Endothelial cell (in vitro differentiated cells): ENCODE measurements around the gene ACOD1. TPM values are rescaled to one million over a fixed set of nuclear protein-coding genes. Genes with fewer than 3 reads are reported as not detected.
A peak's percentile ranks its signal among the peaks of the same experiment; 100 is the strongest.

Experiments used
- DNase-seq: peaks from one replicate; pipeline ENCODE4 v3.0.0; 2021; ENCODE audit warnings: low spot score
- H3K27ac Mint-ChIP-seq: one replicate; pipeline ENCODE4 v1.8.0; 2021; ENCODE audit warnings: mixed read lengths, inconsistent platforms; ENCODE audit not compliant: unreplicated experiment
- H3K27me3 Mint-ChIP-seq: one replicate; pipeline ENCODE4 v1.8.0; 2021; ENCODE audit warnings: mild to moderate bottlenecking, moderate library complexity, mixed read lengths, inconsistent platforms; ENCODE audit not compliant: unreplicated experiment
- H3K36me3 Mint-ChIP-seq: one replicate; pipeline ENCODE4 v1.8.0; 2021; ENCODE audit warnings: mild to moderate bottlenecking, low read depth, mixed read lengths, inconsistent platforms; ENCODE audit not compliant: unreplicated experiment
- H3K4me1 Mint-ChIP-seq: one replicate; pipeline ENCODE4 v1.8.0; 2021; ENCODE audit warnings: mild to moderate bottlenecking, mixed read lengths, inconsistent platforms; ENCODE audit not compliant: unreplicated experiment
- H3K4me3 Mint-ChIP-seq: one replicate; pipeline ENCODE4 v1.8.0; 2021; ENCODE audit warnings: mild to moderate bottlenecking, mixed read lengths, inconsistent platforms; ENCODE audit not compliant: unreplicated experiment
- H3K9me3 Mint-ChIP-seq: one replicate; pipeline ENCODE4 v1.8.0; 2021; ENCODE audit warnings: mixed read lengths, inconsistent platforms; ENCODE audit not compliant: unreplicated experiment
- CTCF ChIP-seq: fragments of 200-600 bp; sonication (generic); IDR thresholded peaks from one replicate; pipeline ENCODE4 v1.5.0; 2021; ENCODE audit warnings: antibody characterized with exemption; ENCODE audit not compliant: unreplicated experiment
- total RNA-seq: library from RNA; stranded (reverse); fragmentation: NEBNext Ultra II Directional; extraction: Animal tissue kit (Norgen Biotek cat#: 25700); gene quantifications from one replicate; pipeline ENCODE4 v1.2.1, GENCODE V29; 2021; ENCODE audit not compliant: unreplicated experiment

ACOD1 gene
- total RNA-seq, 1 donor from 2014 or later, result not detected

GRCh38 chr13:76976929-76977328 lies 28.6 kb downstream of the ACOD1 start:
- Mint-ChIP-seq H3K9me3 (no peaks in the 10 kb centered on the region), H3K4me1 (no peaks in the 10 kb centered on the region), H3K27ac (no peak overlapping the region), H3K36me3 (no peaks in the 10 kb centered on the region), H3K4me3 (no peak overlapping the region), H3K27me3 (peaks cover 5% of the 10 kb centered on the region)
- no peak for DNase-seq
- TF ChIP-seq CTCF, result no peak

GRCh38 chr13:76980075-76980718 lies 31.9 kb downstream of the ACOD1 start:
- no peak overlapping the region for H3K27ac Mint-ChIP-seq
- no peaks in the 10 kb centered on the region for H3K36me3 Mint-ChIP-seq
- peak; percentile 96 for TF ChIP-seq CTCF
- peak; percentile 95 for DNase-seq
- no peaks in the 10 kb centered on the region for H3K4me1 Mint-ChIP-seq
- H3K9me3 Mint-ChIP-seq, result no peaks in the 10 kb centered on the region
- peaks cover 3% of the 10 kb centered on the region for H3K27me3 Mint-ChIP-seq
- no peak overlapping the region for H3K4me3 Mint-ChIP-seq

- no peak for TF ChIP-seq CTCF
- no peak overlapping the region for H3K4me3 Mint-ChIP-seq
- peaks cover 2% of the 10 kb centered on the region for H3K27me3 Mint-ChIP-seq
- H3K36me3 Mint-ChIP-seq, result no peaks in the 10 kb centered on the region
- H3K9me3 Mint-ChIP-seq, result no peaks in the 10 kb centered on the region
- H3K4me1 Mint-ChIP-seq, result no peaks in the 10 kb centered on the region
- no peak overlapping the region for H3K27ac Mint-ChIP-seq
- DNase-seq, result no peak
Measured at GRCh38 chr13:76982061-76982460, 33.8 kb downstream of the ACOD1 start.

DNA sequence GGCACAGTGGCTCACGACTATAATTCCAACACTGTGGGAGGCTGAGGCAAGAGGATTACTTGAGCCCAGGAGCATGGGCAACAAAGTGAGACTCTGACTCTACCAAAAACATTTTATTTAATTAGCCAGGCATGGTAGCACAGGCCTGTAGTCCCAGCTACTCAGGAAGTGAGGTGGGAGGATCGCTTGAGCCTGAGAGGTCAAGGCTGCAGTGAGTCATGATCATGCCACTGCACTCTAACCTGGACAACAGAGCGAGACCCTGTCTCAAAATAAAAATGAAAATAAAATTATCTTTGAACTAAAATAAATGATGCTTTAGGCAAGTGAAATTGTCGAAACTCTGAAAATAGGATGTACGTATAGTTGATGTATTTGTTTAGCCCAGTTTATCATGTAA lies 35.4 kb downstream of the ACOD1 start:
- DNase-seq, result no peak
- Mint-ChIP-seq H3K4me1 (no peaks in the 10 kb centered on the region), H3K27ac (no peak overlapping the region), H3K4me3 (no peak overlapping the region), H3K36me3 (no peaks in the 10 kb centered on the region), H3K27me3 (peaks cover 2% of the 10 kb centered on the region), H3K9me3 (no peaks in the 10 kb centered on the region)
- TF ChIP-seq CTCF, result no peak

DNA sequence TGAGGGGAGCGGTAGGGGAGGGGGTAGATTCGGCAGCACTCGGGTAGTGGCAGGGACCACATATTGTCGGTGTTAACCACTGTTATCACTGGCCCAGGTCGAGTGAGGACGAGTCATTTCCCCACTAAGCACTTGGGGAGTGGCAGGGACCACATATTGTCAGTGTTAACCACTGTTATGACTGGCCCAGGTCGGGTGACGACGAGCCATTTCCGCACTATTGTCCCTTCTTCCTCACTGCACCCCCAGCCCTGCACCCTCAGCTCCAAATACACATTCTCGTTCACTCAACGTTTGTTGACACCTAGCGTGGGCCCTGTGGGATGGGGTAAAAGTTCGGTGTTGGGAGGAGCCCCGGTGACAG lies 43.1 kb downstream of the ACOD1 start:
- no peak for TF ChIP-seq CTCF
- peaks cover 12% of the 10 kb centered on the region for H3K4me1 Mint-ChIP-seq
- no peaks in the 10 kb centered on the region for H3K27me3 Mint-ChIP-seq
- no peak for DNase-seq
- no peaks in the 10 kb centered on the region for H3K36me3 Mint-ChIP-seq
- H3K27ac Mint-ChIP-seq, result peak overlapping the region; percentile 52
- peak overlapping the region; percentile 86 for H3K4me3 Mint-ChIP-seq
- H3K9me3 Mint-ChIP-seq, result no peaks in the 10 kb centered on the region
